NOMO-1 (cell line): ENCODE results near the gene IBA57.
"Not testable (repeated sequence)": the region's sequence is repeated elsewhere in the genome, so short reads cannot be mapped to it uniquely, and the experiment has no call there.

Source experiments
- DNase-seq, 2 experiments: peaks; one replicate each; lab custom pipeline; 2025; ENCODE audit not compliant: unreplicated experiment in 2 of 2; lab: John Stamatoyannopoulos, UW

Gene IBA57

DNA sequence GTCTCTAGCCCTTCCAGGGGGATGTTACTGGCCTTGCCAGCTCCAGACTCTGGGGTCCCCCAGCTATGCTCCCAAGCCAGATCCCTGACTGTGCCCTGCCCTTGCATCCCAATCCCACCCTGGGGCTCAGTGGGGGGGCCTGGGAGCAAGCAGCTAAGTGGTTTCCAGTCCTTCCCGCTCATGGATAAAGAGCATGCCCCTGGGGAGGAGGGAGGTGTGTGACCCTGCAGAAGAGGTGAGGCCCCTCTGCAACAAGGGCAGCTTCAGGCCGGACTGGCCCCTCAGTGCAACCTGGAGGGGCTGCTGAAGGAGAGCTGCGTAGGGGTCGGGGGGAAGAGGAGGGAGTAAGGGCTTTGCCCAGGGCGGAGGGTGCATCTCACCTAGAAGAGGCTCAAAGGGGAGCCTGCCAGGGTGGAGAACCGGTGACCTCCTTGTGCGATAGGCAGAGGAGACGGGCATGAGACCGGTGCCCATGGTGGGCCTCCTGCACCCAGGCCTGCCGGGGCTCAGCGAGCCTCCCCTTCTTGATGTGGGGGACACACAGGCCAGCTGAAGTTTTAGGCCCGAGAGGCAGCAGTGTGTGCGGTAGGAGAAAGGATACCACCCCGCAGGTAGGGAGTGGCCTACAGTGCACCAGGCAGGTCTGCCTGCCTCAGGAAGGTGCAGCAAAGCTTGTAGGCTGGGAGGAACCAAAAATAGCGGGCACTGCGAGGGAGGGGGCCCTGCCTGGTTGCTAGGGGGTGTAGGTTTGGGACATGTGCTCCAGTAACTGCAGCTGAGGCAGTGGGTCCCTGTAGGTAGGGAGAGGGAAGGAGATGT is 45.3 kb downstream of the IBA57 start:
- no peak for DNase-seq

GRCh38 chr1:228211531-228212414 is 46.2 kb downstream of the IBA57 start:
- no peak for DNase-seq

- DNase-seq, result no peak
Observed at GRCh38 chr1:228212415-228212965, 46.9 kb downstream of the IBA57 start.

GRCh38 chr1:228212966-228213844 is 47.6 kb downstream of the IBA57 start:
- DNase-seq, result peak; percentile 84 to 87

DNA sequence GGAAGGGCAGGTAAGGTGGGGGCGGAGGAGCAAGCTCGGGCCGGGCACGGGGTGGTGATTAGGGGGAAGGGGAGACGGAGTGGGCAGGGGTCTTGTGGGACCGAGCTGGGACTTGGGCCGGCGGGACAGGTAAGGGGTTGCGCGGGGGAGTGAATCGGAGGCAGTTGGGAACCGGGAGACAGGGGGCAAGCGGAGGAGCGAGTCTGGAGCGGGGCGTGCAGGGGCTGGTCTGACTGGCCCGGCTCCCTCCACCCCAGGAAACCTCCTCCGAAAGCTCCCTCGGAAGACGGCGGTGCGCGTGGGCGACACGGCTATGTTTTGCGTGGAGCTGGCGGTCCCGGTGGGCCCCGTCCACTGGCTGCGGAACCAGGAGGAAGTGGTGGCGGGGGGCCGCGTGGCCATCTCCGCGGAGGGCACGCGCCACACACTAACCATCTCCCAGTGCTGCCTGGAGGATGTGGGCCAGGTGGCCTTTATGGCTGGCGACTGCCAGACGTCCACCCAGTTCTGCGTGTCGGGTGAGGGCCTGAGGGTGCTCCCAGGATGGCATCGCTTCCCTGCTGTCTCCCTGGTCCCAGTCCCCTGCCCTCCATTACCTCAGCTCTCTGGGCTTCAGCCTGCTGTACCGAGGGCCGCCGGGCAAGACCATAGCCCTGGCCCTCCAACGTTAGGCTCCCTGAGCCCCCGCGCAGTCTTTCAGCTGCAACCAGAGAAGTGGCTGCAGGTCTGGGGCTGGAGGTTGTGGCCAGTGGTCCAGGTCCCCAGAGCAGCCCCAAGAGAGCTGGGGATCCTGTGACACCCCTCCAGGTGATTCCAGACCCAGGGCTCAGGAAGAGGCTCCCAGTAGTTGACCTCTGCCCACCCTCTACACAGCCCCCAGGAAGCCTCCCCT is 48.6 kb downstream of the IBA57 start:
- DNase-seq, result peak in 1 of 2 experiments; percentile 1

GRCh38 chr1:228214921-228215662 is 49.5 kb downstream of the IBA57 start:
- no peak for DNase-seq

GRCh38 chr1:228215663-228216116 is 50.1 kb downstream of the IBA57 start:
- DNase-seq, result no peak

DNA sequence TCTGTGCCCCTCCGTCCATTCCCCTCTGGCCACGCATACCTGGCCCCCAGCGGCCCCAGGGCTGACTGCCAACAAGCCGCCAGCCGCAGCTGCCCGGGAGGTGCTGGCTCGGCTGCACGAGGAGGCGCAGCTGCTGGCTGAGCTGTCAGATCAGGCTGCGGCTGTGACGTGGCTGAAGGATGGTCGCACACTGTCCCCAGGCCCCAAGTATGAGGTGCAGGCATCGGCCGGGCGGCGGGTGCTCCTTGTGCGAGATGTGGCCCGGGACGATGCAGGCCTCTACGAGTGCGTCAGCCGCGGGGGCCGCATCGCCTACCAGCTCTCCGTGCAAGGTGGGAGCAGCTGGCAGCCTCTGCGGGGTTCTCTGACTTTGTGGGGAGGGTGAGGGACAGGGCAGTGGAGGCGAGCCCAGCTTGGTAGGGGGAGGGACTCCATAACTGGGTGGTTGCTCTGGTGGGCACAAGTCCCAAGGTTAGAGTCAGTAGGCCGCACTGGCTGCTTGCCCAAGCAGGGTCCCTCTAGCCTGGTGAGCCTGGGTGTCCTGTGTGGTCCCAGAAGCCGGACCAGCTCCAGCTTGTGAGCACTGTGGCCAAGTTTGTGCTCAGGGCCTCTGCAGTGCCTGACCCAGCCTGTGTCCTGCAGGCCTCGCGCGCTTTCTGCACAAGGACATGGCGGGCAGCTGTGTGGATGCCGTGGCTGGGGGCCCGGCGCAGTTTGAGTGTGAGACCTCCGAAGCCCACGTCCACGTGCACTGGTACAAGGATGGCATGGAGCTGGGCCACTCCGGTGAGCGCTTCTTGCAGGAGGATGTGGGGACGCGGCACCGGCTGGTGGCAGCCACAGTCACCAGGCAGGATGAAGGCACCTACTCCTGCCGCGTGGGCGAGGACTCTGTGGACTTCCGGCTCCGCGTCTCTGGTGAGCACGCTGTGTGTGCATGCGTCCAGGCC is 51.0 kb downstream of the IBA57 start:
- DNase-seq, result no peak

GRCh38 chr1:228217551-228218344 is 52.1 kb downstream of the IBA57 start:
- no peak for DNase-seq

DNA sequence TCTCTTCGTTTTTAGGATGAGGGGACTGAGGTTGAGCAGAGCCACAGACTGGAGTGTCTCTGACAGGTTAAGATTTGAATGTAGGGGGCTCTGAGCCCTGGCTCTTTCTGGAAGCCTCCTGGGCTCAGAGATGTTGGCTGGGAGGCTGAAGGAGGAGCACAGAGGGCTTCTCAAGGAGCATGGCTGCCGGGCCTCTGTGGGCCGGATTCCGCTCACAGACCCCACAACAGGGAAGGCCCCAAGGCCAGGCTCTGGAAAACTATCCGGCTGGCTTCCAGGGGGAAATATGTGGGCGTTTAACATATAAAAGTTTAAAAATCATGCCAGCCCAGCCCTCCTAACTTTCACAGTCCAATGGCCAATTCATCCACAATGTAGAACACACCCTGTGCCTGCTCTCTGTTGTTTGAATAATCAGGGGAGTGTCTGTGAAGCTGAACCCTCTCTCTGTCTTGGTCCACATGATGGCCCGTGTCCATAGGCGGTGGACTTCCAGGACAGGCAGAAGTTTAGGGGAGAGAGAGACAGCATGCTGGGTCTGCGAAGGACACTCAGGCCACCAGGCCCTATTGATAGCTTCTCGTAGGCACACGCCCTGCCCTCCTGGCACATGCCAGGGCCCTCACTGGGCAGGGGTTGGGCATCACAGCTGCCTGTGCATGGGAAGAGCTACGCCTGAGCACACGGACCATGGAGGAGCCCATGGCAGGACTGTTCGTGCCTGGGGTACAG is 53.1 kb downstream of the IBA57 start:
- no peak for DNase-seq

DNA sequence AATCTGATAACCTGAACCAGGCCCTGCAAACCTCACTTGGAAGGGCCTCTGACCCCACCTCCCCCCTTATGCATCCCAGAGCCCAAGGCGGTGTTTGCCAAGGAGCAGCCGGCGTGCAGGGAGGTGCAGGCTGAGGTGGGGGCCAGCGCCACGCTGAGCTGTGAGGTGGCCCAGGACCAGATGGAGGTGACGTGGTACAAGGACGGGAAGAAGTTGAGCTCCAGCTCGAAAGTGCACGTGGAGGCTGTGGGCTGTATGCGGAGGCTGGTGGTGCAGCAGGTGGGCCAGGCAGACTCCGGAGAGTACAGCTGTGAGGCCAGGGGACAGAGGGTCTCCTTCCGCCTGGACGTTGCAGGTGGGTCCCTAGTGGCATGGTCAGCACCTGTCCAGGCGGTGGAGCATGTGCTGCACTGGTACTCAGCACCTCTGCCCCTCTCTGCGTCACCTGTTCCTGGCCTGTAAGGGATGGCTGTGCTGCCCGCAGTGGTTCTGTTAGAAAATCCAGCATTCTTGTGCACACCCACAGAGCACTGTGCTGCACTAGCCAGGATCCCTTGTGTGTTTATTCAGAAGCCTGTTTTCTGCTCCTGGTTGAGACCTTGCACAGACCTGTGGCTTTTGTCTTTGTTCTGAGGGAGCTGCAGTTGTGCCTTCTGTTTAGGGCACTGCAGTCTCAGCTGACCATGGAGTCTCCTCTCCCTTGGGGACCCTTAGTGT is 53.8 kb downstream of the IBA57 start:
- no peak for DNase-seq

GRCh38 chr1:228219962-228220780 is 54.6 kb downstream of the IBA57 start:
- no peak for DNase-seq

DNA sequence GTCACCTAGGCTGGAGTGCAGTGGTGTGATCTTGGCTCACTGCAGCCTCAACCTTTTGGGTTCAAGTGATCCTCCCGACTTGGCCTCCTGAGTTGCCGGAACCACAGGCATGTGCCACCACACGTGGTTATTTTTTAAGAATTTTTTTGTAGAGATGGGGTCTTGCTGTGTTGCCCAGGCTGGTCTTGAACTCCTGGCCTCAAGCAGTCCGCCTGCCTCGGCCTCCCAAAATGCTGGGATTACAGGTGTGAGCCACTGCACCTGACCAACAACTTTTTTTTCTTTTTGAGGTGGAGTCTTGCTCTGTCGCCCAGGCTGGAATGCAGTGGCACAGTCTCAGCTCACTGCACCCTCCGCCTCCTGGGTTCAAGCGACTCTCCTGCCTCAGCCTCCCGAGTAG is 55.5 kb downstream of the IBA57 start:
- DNase-seq, result not testable (repeated sequence)

DNA sequence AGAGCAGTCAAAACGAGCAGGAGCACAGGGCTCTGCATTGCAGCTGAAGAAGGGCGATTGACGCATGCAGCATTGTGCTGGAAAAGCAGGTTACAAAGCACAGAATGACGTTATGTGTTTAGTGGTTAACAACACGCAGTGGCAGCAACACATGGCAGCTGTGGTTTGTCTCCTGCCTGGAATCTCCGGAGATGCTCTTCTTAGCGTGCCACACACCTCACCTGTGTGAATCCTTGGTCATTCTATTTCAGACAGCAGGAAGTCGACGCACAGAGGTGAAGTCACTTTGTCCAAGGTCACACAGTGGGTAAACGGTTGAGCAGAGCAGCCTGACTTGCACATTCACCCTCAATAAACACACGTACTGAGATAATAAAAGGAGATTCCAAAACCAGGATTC is 56.9 kb downstream of the IBA57 start:
- no peak for DNase-seq
